Fibroblast of the aortic adventitia (primary cell): ENCODE results near the gene ALDH1A3. TPM values are rescaled to one million over a fixed set of nuclear protein-coding genes. Genes with fewer than 3 reads are reported as not detected.

ENCODE experiments used
- DNase-seq: peaks from one replicate; pipeline ENCODE4 v3.0.0-alpha.2; 2010; ENCODE audit warnings: low read depth
- H3K4me3 ChIP-seq: 2 replicates; pipeline ENCODE4 v1.5.1; 2011; ENCODE audit warnings: low read depth, mild to moderate bottlenecking, control low read depth, low read length, moderate library complexity
- CTCF ChIP-seq: IDR thresholded peaks from 2 replicates; pipeline ENCODE4 v1.5.1; 2011; ENCODE audit warnings: mild to moderate bottlenecking, low read length, control low read depth, inconsistent platforms; ENCODE audit not compliant: insufficient read depth
- total RNA-seq: library from RNA; depleted of rRNA; stranded (reverse); fragments of >200 nt; gene quantifications from 2 replicates; pipeline ENCODE4 v1.2.3, GENCODE V29; 2012; ENCODE audit warnings: low replicate concordance

ALDH1A3 gene
- total RNA-seq, 1 donor = 189 TPM

GRCh38 chr15:100918690-100919480 lies 39.3 kb downstream of the ALDH1A3 start, which contains the start of gene LRRK1:
LRRK1 (plus strand) TSS chr15:100919357; CDS start chr15:100924633, 5,276 bp downstream.
- TF ChIP-seq CTCF = no peak
- peak within 1 kb of the TSS; percentile 79 for H3K4me3 ChIP-seq
- peak; percentile 50 for DNase-seq

- no peak for TF ChIP-seq CTCF
- no peak for DNase-seq
- H3K4me3 ChIP-seq = peak overlapping the region; percentile 79
These were observed 40.1 kb downstream of the ALDH1A3 start for GRCh38 chr15:100919481-100920405.

- TF ChIP-seq CTCF = no peak
- no peak for DNase-seq
These were observed 41.0 kb downstream of the ALDH1A3 start for GRCh38 chr15:100920516-100921135.

GRCh38 chr15:100922192-100923040 lies 42.8 kb downstream of the ALDH1A3 start:
- H3K4me3 ChIP-seq = no peak overlapping the region
- TF ChIP-seq CTCF = no peak
- DNase-seq = no peak

More at GRCh38 chr15:100920516-100921135, 41.0 kb downstream of the ALDH1A3 start:
- H3K4me3 ChIP-seq = peak overlapping the region; percentile 79

GRCh38 chr15:100923076-100923475 lies 43.4 kb downstream of the ALDH1A3 start:
- no peak for TF ChIP-seq CTCF
- DNase-seq = no peak
- no peak overlapping the region for H3K4me3 ChIP-seq

- no peak for TF ChIP-seq CTCF
- no peak for DNase-seq
These were observed 44.3 kb downstream of the ALDH1A3 start for GRCh38 chr15:100923902-100924301.

More at GRCh38 chr15:100923902-100924301, 44.3 kb downstream of the ALDH1A3 start:
- H3K4me3 ChIP-seq = no peak overlapping the region
